Measurements from ENCODE around the gene FAM110A.

DNA sequence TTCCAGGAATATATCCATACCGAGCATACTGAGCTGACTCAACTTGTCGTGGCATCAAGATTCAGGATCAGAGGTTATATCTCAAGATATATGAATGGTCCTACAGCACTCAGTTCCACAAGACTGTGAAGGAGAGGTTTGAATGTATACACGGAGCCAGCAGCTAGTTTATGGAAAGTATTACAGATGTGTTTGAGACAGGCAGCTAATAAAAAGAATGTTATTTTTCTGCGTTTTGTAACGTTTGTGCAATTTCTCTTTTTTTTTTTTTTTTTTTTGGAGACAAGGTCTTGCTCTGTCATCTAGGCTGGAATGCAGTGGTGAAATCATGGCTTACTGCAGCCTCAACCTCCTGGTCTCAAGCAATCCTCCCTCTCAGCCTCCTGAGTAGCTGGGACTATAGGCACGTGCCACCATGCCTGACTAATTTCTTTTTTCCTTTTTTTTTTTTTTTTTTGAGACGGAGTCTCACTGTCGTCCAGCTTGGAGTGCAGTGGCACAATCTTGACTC, 3.4 kb upstream of the FAM110A start:
- TF ChIP-seq, protein P1, sequence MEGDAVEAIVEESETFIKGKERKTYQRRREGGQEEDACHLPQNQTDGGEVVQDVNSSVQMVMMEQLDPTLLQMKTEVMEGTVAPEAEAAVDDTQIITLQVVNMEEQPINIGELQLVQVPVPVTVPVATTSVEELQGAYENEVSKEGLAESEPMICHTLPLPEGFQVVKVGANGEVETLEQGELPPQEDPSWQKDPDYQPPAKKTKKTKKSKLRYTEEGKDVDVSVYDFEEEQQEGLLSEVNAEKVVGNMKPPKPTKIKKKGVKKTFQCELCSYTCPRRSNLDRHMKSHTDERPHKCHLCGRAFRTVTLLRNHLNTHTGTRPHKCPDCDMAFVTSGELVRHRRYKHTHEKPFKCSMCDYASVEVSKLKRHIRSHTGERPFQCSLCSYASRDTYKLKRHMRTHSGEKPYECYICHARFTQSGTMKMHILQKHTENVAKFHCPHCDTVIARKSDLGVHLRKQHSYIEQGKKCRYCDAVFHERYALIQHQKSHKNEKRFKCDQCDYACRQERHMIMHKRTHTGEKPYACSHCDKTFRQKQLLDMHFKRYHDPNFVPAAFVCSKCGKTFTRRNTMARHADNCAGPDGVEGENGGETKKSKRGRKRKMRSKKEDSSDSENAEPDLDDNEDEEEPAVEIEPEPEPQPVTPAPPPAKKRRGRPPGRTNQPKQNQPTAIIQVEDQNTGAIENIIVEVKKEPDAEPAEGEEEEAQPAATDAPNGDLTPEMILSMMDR (IDR thresholded peaks at IDR 0.05; ENCODE audit: low read depth, low read length, poor library complexity, severe bottlenecking), result no peak
- TF ChIP-seq EZH2phosphoT487 (IDR thresholded peaks at IDR 0.05; ENCODE audit: borderline replicate concordance, low read length), result no peak
